Lung (tissue), 13 donors: ENCODE results near the gene CCDC112. TPM values are rescaled to one million over a fixed set of nuclear protein-coding genes. Genes with fewer than 3 reads are reported as not detected.

Experiments
- ATAC-seq: fragments of 200-7000 bp; cut with Tn5 transposase; one replicate; pipeline ENCODE4 v1.9.1; 2020; ENCODE audit warnings: moderate number of reproducible peaks; ENCODE audit not compliant: insufficient read depth, low FRiP score
- DNase-seq, 3 donors: peaks; one replicate each; pipeline ENCODE4 v3.0.0-alpha.2; 2013 to 2017
- H3K27ac ChIP-seq, 2 donors: one replicate each; pipeline ENCODE4 v1.5.1; 2013; ENCODE audit warnings: mild to moderate bottlenecking in 2 of 2, moderate library complexity in 2 of 2, control low read depth in 1 of 2, inconsistent platforms in 1 of 2, low read depth in 1 of 2, low read length in 1 of 2
- H3K27me3 ChIP-seq, 3 donors: one replicate each; pipeline ENCODE4 v1.5.1; 2013; ENCODE audit warnings: low read length in 2 of 3; ENCODE audit not compliant: control insufficient read depth in 3 of 3, insufficient read depth in 3 of 3
- H3K36me3 ChIP-seq, 4 donors: one replicate each; pipeline ENCODE4 v1.5.1; 2013; ENCODE audit warnings: low read length in 4 of 4, mild to moderate bottlenecking in 1 of 4, moderate library complexity in 1 of 4; ENCODE audit not compliant: control insufficient read depth in 4 of 4, insufficient read depth in 4 of 4
- H3K4me1 ChIP-seq, 5 donors: one replicate each; pipeline ENCODE4 v1.5.1; 2013; ENCODE audit warnings: low read length in 5 of 5, mild to moderate bottlenecking in 2 of 5, moderate library complexity in 1 of 5; ENCODE audit not compliant: control insufficient read depth in 5 of 5, insufficient read depth in 5 of 5
- H3K4me3 ChIP-seq: one replicate; pipeline ENCODE4 v1.5.1; 2013; ENCODE audit warnings: mild to moderate bottlenecking, control low read depth, moderate library complexity
- H3K9ac ChIP-seq, 2 donors: one replicate each; pipeline ENCODE4 v1.5.1; 2013; ENCODE audit warnings: low read length in 2 of 2, control low read depth in 1 of 2; ENCODE audit not compliant: insufficient read depth in 1 of 2
- H3K9me3 ChIP-seq, 4 donors: one replicate each; pipeline ENCODE4 v1.5.1; 2013; ENCODE audit warnings: low read length in 3 of 4, mild to moderate bottlenecking in 1 of 4, moderate library complexity in 1 of 4; ENCODE audit not compliant: control insufficient read depth in 4 of 4, insufficient read depth in 3 of 4
- WGBS, 2 donors: extraction: QIAGEN DNeasy Blood & Tissue Kit; methylation state at CpG; one replicate each; pipeline ENCODE4 v1.1.7; 2013; 5-methylcytosine and 5-hydroxymethylcytosine counted together
- polyA plus RNA-seq, 2 donors: library from polyadenylated mRNA; stranded (reverse); fragments of 200-250 nt; gene quantifications; one replicate each; pipeline ENCODE4 v1.2.1, GENCODE V29; 2013
- small RNA-seq: library from RNA; depleted of rRNA; stranded (forward); fragments of <200 nt; gene quantifications from one replicate; pipeline ENCODE3, GENCODE V24; 2014; ENCODE audit warnings: low replicate concordance
- total RNA-seq, 2 donors: library from RNA; depleted of rRNA in 1 of 2; stranded (reverse); fragments of >200 nt in 1 of 2; gene quantifications; one replicate each; pipeline ENCODE4 v1.2.1, GENCODE V29; 2014 to 2021
- TF ChIP-seq, protein P1 (sequence below): IDR thresholded peaks from 2 replicates; pipeline ENCODE4 v1.5.1; 2012; ENCODE audit warnings: mild to moderate bottlenecking; ENCODE audit errors: control extremely low read depth, extremely low read depth
- donor health status: control.
- donor health status: control.
- donor health status: Bipolar disorder and iron deficiency.
- donor health status: healthy.
- donor health status: DM: yes; HTN: yes; CAD: no.

The CCDC112 gene
- total and polyA plus RNA-seq, 4 donors: 3.5 to 9.9 (median 6.8) TPM

DNA sequence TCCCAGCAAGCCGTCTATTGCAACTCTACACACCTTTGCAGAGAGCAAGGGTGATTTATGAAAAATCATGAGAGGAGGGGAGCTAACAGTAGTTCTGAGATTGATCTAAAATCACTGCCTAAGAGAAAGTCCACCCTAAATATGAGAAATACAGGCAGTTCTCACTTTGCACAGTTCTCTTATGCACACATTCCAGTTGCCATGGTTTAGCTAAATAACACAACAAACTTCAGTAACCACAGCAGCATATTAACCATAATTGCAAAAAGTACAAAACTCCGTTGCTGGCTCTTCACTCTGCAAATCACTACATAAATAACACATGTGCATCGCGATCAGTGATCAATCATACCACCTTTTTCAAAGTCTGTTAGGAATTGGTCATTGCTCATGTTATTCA is 64.9 kb downstream of the CCDC112 start:
- no peak for DNase-seq
- Histone ChIP-seq H3K36me3 (peaks cover 5 to 30% (median 23%) of the 10 kb centered on the region in 4 donors), H3K9ac (no peak overlapping the region), H3K4me1 (no peaks in the 10 kb centered on the region), H3K27ac (no peak overlapping the region), H3K9me3 (no peaks in the 10 kb centered on the region), H3K27me3 (no peaks in the 10 kb centered on the region), H3K4me3 (no peak overlapping the region)
- no peak for ATAC-seq
- TF ChIP-seq, protein P1, sequence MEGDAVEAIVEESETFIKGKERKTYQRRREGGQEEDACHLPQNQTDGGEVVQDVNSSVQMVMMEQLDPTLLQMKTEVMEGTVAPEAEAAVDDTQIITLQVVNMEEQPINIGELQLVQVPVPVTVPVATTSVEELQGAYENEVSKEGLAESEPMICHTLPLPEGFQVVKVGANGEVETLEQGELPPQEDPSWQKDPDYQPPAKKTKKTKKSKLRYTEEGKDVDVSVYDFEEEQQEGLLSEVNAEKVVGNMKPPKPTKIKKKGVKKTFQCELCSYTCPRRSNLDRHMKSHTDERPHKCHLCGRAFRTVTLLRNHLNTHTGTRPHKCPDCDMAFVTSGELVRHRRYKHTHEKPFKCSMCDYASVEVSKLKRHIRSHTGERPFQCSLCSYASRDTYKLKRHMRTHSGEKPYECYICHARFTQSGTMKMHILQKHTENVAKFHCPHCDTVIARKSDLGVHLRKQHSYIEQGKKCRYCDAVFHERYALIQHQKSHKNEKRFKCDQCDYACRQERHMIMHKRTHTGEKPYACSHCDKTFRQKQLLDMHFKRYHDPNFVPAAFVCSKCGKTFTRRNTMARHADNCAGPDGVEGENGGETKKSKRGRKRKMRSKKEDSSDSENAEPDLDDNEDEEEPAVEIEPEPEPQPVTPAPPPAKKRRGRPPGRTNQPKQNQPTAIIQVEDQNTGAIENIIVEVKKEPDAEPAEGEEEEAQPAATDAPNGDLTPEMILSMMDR: no peak
- WGBS, 2 donors: 81 to 84% methylated on average over 4 of the region's 4 CpGs

DNA sequence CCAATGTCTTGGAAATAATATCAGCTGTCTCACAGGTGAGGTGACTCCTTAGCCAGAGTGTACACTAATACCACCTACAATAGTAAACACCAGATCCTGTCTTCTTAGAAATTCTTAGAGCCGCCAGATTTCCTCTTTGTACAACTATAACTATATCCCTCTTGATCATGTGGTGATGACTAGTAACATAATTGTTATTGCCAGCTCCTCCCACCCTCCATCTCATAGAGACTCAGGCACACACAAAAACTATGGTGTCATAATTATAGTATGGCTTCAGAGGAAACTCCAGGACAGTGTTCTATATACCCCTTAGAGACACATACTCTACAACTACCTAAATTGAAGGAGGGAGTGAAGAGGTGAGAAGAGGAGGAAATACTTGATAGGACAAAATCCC is 66.8 kb downstream of the CCDC112 start:
- no peaks in the 10 kb centered on the region for H3K9me3 ChIP-seq
- no peak overlapping the region for H3K4me3 ChIP-seq
- no peaks in the 10 kb centered on the region for H3K4me1 ChIP-seq
- no peaks in the 10 kb centered on the region for H3K27me3 ChIP-seq
- peaks cover 4 to 29% (median 21%) of the 10 kb centered on the region in 4 donors for H3K36me3 ChIP-seq
- ATAC-seq: no peak
- H3K9ac ChIP-seq: no peak overlapping the region
- TF ChIP-seq, protein P1: no peak
- no peak for DNase-seq
- WGBS, 2 donors: 90 to 100% methylated on average over 1 of the region's 1 CpG
- no peak overlapping the region for H3K27ac ChIP-seq

DNA sequence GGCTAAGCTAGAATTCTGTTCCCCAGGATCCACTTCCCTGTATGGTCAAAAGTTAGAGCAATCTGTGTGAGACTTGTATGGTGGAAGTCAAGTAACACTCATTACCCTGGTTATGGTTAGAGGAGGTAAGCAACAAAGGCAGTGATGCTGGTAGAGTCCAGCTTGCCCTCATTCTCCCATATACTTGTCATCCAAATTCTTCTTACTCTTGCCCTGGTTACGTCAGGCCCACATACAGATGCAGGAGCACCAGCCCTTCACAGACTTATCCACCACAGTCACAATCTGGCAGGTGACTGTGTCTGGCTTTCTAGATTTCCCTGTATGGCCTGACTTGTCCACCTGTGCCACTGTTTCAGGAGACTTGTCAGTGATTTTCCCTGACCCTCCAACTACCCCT is 69.2 kb downstream of the CCDC112 start:
- Histone ChIP-seq H3K4me3 (no peak overlapping the region), H3K9me3 (no peaks in the 10 kb centered on the region), H3K36me3 (peaks cover 6 to 33% (median 24%) of the 10 kb centered on the region in 4 donors), H3K4me1 (no peaks in the 10 kb centered on the region), H3K27ac (no peak overlapping the region), H3K9ac (no peak overlapping the region), H3K27me3 (no peaks in the 10 kb centered on the region)
- WGBS, 2 donors: 100% methylated on average over 1 of the region's 1 CpG
- ATAC-seq (no peak), DNase-seq (no peak)
- TF ChIP-seq, protein P1: no peak

Small RNA genes lying within 50 kb of the gene (small RNA-seq; reads per million reads assigned to genes)
- gene HMGN1P15: not detected

Other genes starting within 250 kb of the CCDC112 start
- gene TRIM36, start 126.7 kb downstream of the CCDC112 start, total RNA-seq: 1 to 10 TPM; 6.2 to 6.9 TPM
- 1 to 10 TPM in 1 of 2 donors, under 1 TPM in 1; 0.60 to 1.3 TPM for gene TRIM36, start 126.7 kb downstream of the CCDC112 start, polyA plus RNA-seq
- 10 to 100 TPM; 20.6 to 43.9 TPM for gene PGGT1B, start 33.8 kb downstream of the CCDC112 start, total RNA-seq
- gene PGGT1B, start 33.8 kb downstream of the CCDC112 start, polyA plus RNA-seq: 1 to 10 TPM; 3.6 to 8.4 TPM
- gene FEM1C, start 248.1 kb upstream of the CCDC112 start, total RNA-seq: 10 to 100 TPM; 23.8 to 47.9 TPM
- gene FEM1C, start 248.1 kb upstream of the CCDC112 start, polyA plus RNA-seq: 10 to 100 TPM in 1 of 2 donors, 1 to 10 TPM in 1; 8.0 to 14.6 TPM